WTC11 (cell line): ENCODE results near the gene OBSL1. TPM values are rescaled to one million over a fixed set of nuclear protein-coding genes. Genes with fewer than 3 reads are reported as not detected.

Source experiments
- ATAC-seq: fragments of 200-7000 bp; cut with Tn5 transposase; 2 replicates; pipeline ENCODE4 v1.10.0; 2021; ENCODE audit warnings: mild to moderate bottlenecking, moderate library complexity
- CTCF ChIA-PET: fragments of 300-600 bp; sonication (Branson Sonifier 250); formaldehyde crosslinking; loops from one replicate; lab custom pipeline; 2021; ENCODE audit warnings: antibody characterized with exemption; lab: Charles Lee
- POLR2A ChIA-PET: fragments of 350-600 bp; sonication (Branson Sonifier 250); formaldehyde crosslinking; loops from one replicate; lab custom pipeline; 2021; ENCODE audit warnings: antibody characterized with exemption; lab: Charles Lee
- DNase-seq: peaks from one replicate; pipeline ENCODE4 v3.0.0; 2021; ENCODE audit warnings: low spot score
- H3K27ac Mint-ChIP-seq: 2 replicates; pipeline ENCODE4 v1.8.0; 2021; ENCODE audit warnings: mixed read lengths
- H3K27me3 Mint-ChIP-seq: 2 replicates; pipeline ENCODE4 v1.8.0; 2021; ENCODE audit warnings: low read depth, mild to moderate bottlenecking, moderate library complexity, mixed read lengths
- H3K36me3 Mint-ChIP-seq: 2 replicates; pipeline ENCODE4 v1.8.0; 2021; ENCODE audit warnings: mixed read lengths
- H3K4me1 Mint-ChIP-seq: 2 replicates; pipeline ENCODE4 v1.8.0; 2022; ENCODE audit warnings: mixed read lengths
- H3K4me3 Mint-ChIP-seq: 2 replicates; pipeline ENCODE4 v1.8.0; 2021; ENCODE audit warnings: mild to moderate bottlenecking, moderate library complexity, mixed read lengths
- H3K9me3 Mint-ChIP-seq: 2 replicates; pipeline ENCODE4 v1.8.0; 2021; ENCODE audit warnings: mixed read lengths
- CREB1 ChIP-seq: sonication (generic); formaldehyde crosslinking; IDR thresholded peaks from 2 replicates; pipeline ENCODE4 v1.8.0; 2023; ENCODE audit warnings: mild to moderate bottlenecking, missing genetic modification reagents
- ELF4 ChIP-seq: sonication (generic); formaldehyde crosslinking; IDR thresholded peaks from 2 replicates; pipeline ENCODE4 v1.8.1; 2022; ENCODE audit warnings: low read depth, mild to moderate bottlenecking, moderate library complexity, missing genetic modification reagents
- FOXK1 ChIP-seq: sonication (generic); formaldehyde crosslinking; IDR thresholded peaks from 2 replicates; pipeline ENCODE4 v1.8.0; 2022; ENCODE audit warnings: mild to moderate bottlenecking, moderate library complexity, missing genetic modification reagents
- MAX ChIP-seq: sonication (generic); formaldehyde crosslinking; IDR thresholded peaks from 2 replicates; pipeline ENCODE4 v1.8.0; 2022; ENCODE audit warnings: mild to moderate bottlenecking, missing genetic modification reagents
- NFE2L1 ChIP-seq: sonication (generic); formaldehyde crosslinking; IDR thresholded peaks from 2 replicates; pipeline ENCODE4 v1.8.1; 2023; ENCODE audit warnings: missing genetic modification reagents
- ZNF232 ChIP-seq: sonication (generic); formaldehyde crosslinking; IDR thresholded peaks from 2 replicates; pipeline ENCODE4 v1.8.0; 2022; ENCODE audit warnings: mild to moderate bottlenecking, missing genetic modification reagents
- ZNF425 ChIP-seq: fragments of 250-450 bp; sonication (Bioruptor Pico); conservative IDR thresholded peaks from 2 replicates; pipeline ENCODE4 v1.9.0; 2021; ENCODE audit warnings: mild to moderate bottlenecking
- ZSCAN18 ChIP-seq: fragments of 250-450 bp; sonication (Bioruptor Pico); IDR thresholded peaks from 2 replicates; pipeline ENCODE4 v2.1.2; 2022; ENCODE audit warnings: mild to moderate bottlenecking, moderate library complexity
- total RNA-seq: library from RNA; stranded (reverse); gene quantifications from 3 replicates; pipeline ENCODE4 v1.2.3, GENCODE V29; 2021
- TF ChIP-seq, protein P1 (sequence below): sonication (generic); formaldehyde crosslinking; IDR thresholded peaks from 2 replicates; pipeline ENCODE4 v1.8.0; 2022; ENCODE audit warnings: mild to moderate bottlenecking, missing genetic modification reagents
- TF ChIP-seq, protein P2 (sequence below): fragments of 250-450 bp; sonication (Bioruptor Pico); IDR thresholded peaks from 2 replicates; pipeline ENCODE4 v1.9.0; 2021; ENCODE audit warnings: mild to moderate bottlenecking, borderline replicate concordance
- TF ChIP-seq, protein P3 (sequence below): sonication (generic); formaldehyde crosslinking; IDR thresholded peaks from 2 replicates; pipeline ENCODE4 v1.8.1; 2023; ENCODE audit warnings: mild to moderate bottlenecking, missing genetic modification reagents

The OBSL1 gene
- total RNA-seq, 1 experiment from 2014 or later = 159 TPM

DNA sequence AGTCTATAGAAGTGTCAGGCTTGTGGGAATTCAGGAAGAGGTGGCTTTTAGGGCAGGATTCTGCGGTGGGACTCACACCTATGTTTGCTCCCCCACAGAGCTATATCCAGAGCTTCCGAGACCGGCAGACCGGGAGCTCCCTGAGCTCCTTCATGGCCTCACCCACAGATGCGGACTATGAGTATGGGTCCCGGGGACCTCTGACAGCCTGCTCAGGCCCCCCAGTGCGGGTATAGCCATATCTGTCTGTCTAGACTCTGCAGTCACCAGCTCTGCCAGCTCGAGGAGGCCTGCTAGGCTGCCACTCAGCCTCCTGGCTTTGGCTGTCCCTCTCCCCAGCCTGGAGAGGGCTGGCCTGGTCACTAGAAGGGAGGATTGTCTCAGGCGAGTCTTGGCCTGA is 21.7 kb downstream of the OBSL1 start:
- Mint-ChIP-seq H3K36me3 (peaks cover 11% of the 10 kb centered on the region), H3K9me3 (no peaks in the 10 kb centered on the region), H3K4me1 (peaks cover 14% of the 10 kb centered on the region)
- TF ChIP-seq, protein P1, sequence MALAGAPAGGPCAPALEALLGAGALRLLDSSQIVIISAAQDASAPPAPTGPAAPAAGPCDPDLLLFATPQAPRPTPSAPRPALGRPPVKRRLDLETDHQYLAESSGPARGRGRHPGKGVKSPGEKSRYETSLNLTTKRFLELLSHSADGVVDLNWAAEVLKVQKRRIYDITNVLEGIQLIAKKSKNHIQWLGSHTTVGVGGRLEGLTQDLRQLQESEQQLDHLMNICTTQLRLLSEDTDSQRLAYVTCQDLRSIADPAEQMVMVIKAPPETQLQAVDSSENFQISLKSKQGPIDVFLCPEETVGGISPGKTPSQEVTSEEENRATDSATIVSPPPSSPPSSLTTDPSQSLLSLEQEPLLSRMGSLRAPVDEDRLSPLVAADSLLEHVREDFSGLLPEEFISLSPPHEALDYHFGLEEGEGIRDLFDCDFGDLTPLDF = no peak
- TF ChIP-seq NFE2L1 (no peak), MAX (CRISPR knock-in tag) (no peak), ZNF425 (CRISPR knock-in tag) (no peak), FOXK1 (CRISPR knock-in tag) (no peak), ELF4 (CRISPR knock-in tag) (no peak), ZNF232 (CRISPR knock-in tag) (no peak)
- TF ChIP-seq, protein P2, sequence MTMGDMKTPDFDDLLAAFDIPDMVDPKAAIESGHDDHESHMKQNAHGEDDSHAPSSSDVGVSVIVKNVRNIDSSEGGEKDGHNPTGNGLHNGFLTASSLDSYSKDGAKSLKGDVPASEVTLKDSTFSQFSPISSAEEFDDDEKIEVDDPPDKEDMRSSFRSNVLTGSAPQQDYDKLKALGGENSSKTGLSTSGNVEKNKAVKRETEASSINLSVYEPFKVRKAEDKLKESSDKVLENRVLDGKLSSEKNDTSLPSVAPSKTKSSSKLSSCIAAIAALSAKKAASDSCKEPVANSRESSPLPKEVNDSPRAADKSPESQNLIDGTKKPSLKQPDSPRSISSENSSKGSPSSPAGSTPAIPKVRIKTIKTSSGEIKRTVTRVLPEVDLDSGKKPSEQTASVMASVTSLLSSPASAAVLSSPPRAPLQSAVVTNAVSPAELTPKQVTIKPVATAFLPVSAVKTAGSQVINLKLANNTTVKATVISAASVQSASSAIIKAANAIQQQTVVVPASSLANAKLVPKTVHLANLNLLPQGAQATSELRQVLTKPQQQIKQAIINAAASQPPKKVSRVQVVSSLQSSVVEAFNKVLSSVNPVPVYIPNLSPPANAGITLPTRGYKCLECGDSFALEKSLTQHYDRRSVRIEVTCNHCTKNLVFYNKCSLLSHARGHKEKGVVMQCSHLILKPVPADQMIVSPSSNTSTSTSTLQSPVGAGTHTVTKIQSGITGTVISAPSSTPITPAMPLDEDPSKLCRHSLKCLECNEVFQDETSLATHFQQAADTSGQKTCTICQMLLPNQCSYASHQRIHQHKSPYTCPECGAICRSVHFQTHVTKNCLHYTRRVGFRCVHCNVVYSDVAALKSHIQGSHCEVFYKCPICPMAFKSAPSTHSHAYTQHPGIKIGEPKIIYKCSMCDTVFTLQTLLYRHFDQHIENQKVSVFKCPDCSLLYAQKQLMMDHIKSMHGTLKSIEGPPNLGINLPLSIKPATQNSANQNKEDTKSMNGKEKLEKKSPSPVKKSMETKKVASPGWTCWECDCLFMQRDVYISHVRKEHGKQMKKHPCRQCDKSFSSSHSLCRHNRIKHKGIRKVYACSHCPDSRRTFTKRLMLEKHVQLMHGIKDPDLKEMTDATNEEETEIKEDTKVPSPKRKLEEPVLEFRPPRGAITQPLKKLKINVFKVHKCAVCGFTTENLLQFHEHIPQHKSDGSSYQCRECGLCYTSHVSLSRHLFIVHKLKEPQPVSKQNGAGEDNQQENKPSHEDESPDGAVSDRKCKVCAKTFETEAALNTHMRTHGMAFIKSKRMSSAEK = no peak
- TF ChIP-seq, protein P3, sequence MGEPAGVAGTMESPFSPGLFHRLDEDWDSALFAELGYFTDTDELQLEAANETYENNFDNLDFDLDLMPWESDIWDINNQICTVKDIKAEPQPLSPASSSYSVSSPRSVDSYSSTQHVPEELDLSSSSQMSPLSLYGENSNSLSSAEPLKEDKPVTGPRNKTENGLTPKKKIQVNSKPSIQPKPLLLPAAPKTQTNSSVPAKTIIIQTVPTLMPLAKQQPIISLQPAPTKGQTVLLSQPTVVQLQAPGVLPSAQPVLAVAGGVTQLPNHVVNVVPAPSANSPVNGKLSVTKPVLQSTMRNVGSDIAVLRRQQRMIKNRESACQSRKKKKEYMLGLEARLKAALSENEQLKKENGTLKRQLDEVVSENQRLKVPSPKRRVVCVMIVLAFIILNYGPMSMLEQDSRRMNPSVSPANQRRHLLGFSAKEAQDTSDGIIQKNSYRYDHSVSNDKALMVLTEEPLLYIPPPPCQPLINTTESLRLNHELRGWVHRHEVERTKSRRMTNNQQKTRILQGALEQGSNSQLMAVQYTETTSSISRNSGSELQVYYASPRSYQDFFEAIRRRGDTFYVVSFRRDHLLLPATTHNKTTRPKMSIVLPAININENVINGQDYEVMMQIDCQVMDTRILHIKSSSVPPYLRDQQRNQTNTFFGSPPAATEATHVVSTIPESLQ (CRISPR knock-in tag) = no peak
- TF ChIP-seq, all 79 proteins: peak for 0
- DNase-seq = no peak
- ChIA-PET CTCF (interaction anchor here (0.5 to 2.8 kb wide), 3 partner anchors 10 to 64 kb away, joined by 3 to 21 read pairs (median 4); no protein-coding TSS in a partner anchor), POLR2A (no interaction called here)
- no peak for ATAC-seq
- Mint-ChIP-seq H3K27me3 (peaks cover 53% of the 10 kb centered on the region), H3K4me3 (no peak overlapping the region), H3K27ac (no peak overlapping the region)

DNA sequence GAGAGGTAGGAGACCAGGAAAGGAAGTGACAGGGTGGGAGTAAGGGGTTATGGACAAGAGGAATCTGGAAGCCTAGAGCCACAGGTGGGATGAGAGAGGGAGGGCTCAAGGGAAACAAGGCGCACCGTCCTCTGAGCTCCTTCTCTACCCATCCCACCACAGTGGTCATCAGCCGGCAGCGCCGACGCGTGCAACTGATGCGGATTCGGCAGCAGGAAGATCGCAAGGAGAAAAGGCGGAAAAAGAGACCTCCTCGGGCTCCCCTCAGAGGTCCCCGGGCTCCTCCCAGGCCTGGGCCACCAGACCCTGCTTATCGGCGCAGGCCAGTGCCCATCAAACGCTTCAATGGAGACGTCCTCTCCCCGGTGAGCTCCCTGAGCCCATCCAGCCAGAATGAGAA is 22.3 kb downstream of the OBSL1 start:
- ATAC-seq (no peak), DNase-seq (no peak)
- ChIA-PET POLR2A (no interaction called here), CTCF (interaction anchor here (0.6 to 2.8 kb wide), 2 partner anchors 11 to 65 kb away, joined by 4 to 21 read pairs; no protein-coding TSS in a partner anchor)
- Mint-ChIP-seq H3K27me3 (peaks cover 56% of the 10 kb centered on the region), H3K4me3 (no peak overlapping the region), H3K36me3 (peaks cover 11% of the 10 kb centered on the region), H3K9me3 (no peaks in the 10 kb centered on the region), H3K4me1 (peaks cover 18% of the 10 kb centered on the region), H3K27ac (no peak overlapping the region)
- TF ChIP-seq ZSCAN18 (CRISPR knock-in tag) (no peak), CREB1 (CRISPR knock-in tag) (no peak)
